DOHH2 (cell line): ENCODE results near the gene RARG.

ENCODE experiments used
- CTCF ChIP-seq: fragments of 200-600 bp; sonication (generic); IDR thresholded peaks from one replicate; pipeline ENCODE4 v1.5.1; 2014; ENCODE audit warnings: antibody characterized with exemption, mild to moderate bottlenecking, low read depth, low read length; ENCODE audit not compliant: poor library complexity, severe bottlenecking
- EZH2phosphoT487 ChIP-seq: fragments of 200-600 bp; sonication (generic); IDR thresholded peaks from 2 replicates; pipeline ENCODE4 v1.6.1; 2017; ENCODE audit warnings: borderline replicate concordance, mild to moderate bottlenecking, antibody characterized with exemption, low read length, moderate library complexity, mixed read lengths

- TF ChIP-seq CTCF (no peak), EZH2phosphoT487 (no peak)
Measured at GRCh38 chr12:53276511-53276910, 44.5 kb upstream of the RARG start.
